HG02973 (cell line): Measurements from ENCODE around the gene HACD3.
"Not testable (repeated sequence)": the region's sequence is repeated elsewhere in the genome, so short reads cannot be mapped to it uniquely, and the experiment has no call there.

Experiments used
- ATAC-seq: cut with Tn5 transposase; IDR thresholded peaks from one replicate; pipeline ENCODE4 v1.9.1; 2021; ENCODE audit warnings: moderate library complexity; ENCODE audit not compliant: unreplicated experiment

Gene HACD3

GRCh38 chr15:65547841-65548240, 17.6 kb downstream of the HACD3 start:
- no peak for ATAC-seq

- not testable (repeated sequence) for ATAC-seq
Measured at GRCh38 chr15:65549288-65549687, 19.0 kb downstream of the HACD3 start.

GRCh38 chr15:65550681-65551098, 20.4 kb downstream of the HACD3 start:
- no peak for ATAC-seq

- no peak for ATAC-seq
Measured at GRCh38 chr15:65551183-65551582, 20.9 kb downstream of the HACD3 start.

- not testable (repeated sequence) for ATAC-seq
Measured at GRCh38 chr15:65552851-65553250, 22.6 kb downstream of the HACD3 start.

GRCh38 chr15:65553691-65554090, 23.4 kb downstream of the HACD3 start:
- ATAC-seq, result no peak

GRCh38 chr15:65556622-65557021, 26.4 kb downstream of the HACD3 start:
- ATAC-seq, result no peak

- no peak for ATAC-seq
Measured at GRCh38 chr15:65558336-65558735, 28.1 kb downstream of the HACD3 start.

GRCh38 chr15:65558997-65559760, 28.9 kb downstream of the HACD3 start:
- ATAC-seq, result no peak

GRCh38 chr15:65559941-65560340, 29.7 kb downstream of the HACD3 start:
- no peak for ATAC-seq

GRCh38 chr15:65561934-65562333, 31.7 kb downstream of the HACD3 start:
- no peak for ATAC-seq

- no peak for ATAC-seq
Measured at GRCh38 chr15:65569728-65570127, 39.5 kb downstream of the HACD3 start.

GRCh38 chr15:65571971-65572370, 41.7 kb downstream of the HACD3 start:
- ATAC-seq, result no peak

GRCh38 chr15:65576664-65577063, 46.4 kb downstream of the HACD3 start:
- no peak for ATAC-seq

GRCh38 chr15:65577129-65577996, 47.1 kb downstream of the HACD3 start:
- ATAC-seq, result no peak

GRCh38 chr15:65578904-65579728, 48.9 kb downstream of the HACD3 start:
- no peak for ATAC-seq

GRCh38 chr15:65579762-65580161, 49.5 kb downstream of the HACD3 start:
- no peak for ATAC-seq

GRCh38 chr15:65580287-65580686, 50.0 kb downstream of the HACD3 start:
- no peak for ATAC-seq

GRCh38 chr15:65583701-65584100, 53.4 kb downstream of the HACD3 start:
- no peak for ATAC-seq

GRCh38 chr15:65584241-65584640, 54.0 kb downstream of the HACD3 start:
- no peak for ATAC-seq

GRCh38 chr15:65587094-65587493, 56.8 kb downstream of the HACD3 start:
- no peak for ATAC-seq
